ES-I3 (cell line): Measurements from ENCODE around the gene SETBP1.

Source experiments
- H3K36me3 ChIP-seq: 2 replicates; pipeline ENCODE4 v1.6.1; 2013; ENCODE audit warnings: mild to moderate bottlenecking, low read length, control low read depth, moderate library complexity; ENCODE audit not compliant: insufficient read depth
- H3K4me1 ChIP-seq: 2 replicates; pipeline ENCODE4 v1.6.1; 2013; ENCODE audit warnings: mild to moderate bottlenecking, control low read depth, low read length; ENCODE audit not compliant: insufficient read depth
- H3K9ac ChIP-seq: 2 replicates; pipeline ENCODE4 v1.6.1; 2013; ENCODE audit warnings: low read depth, mild to moderate bottlenecking, low read length, moderate library complexity
- H3K9me3 ChIP-seq: 2 replicates; pipeline ENCODE4 v1.6.1; 2013; ENCODE audit warnings: mild to moderate bottlenecking, low read length, moderate library complexity; ENCODE audit not compliant: control insufficient read depth, insufficient read depth

Gene SETBP1

GRCh38 chr18:45084206-45084605 is 403.5 kb downstream of the SETBP1 start:
- Histone ChIP-seq H3K9me3 (no peaks in the 10 kb centered on the region), H3K36me3 (no peaks in the 10 kb centered on the region), H3K4me1 (peaks cover 7% of the 10 kb centered on the region), H3K9ac (no peak overlapping the region)

DNA sequence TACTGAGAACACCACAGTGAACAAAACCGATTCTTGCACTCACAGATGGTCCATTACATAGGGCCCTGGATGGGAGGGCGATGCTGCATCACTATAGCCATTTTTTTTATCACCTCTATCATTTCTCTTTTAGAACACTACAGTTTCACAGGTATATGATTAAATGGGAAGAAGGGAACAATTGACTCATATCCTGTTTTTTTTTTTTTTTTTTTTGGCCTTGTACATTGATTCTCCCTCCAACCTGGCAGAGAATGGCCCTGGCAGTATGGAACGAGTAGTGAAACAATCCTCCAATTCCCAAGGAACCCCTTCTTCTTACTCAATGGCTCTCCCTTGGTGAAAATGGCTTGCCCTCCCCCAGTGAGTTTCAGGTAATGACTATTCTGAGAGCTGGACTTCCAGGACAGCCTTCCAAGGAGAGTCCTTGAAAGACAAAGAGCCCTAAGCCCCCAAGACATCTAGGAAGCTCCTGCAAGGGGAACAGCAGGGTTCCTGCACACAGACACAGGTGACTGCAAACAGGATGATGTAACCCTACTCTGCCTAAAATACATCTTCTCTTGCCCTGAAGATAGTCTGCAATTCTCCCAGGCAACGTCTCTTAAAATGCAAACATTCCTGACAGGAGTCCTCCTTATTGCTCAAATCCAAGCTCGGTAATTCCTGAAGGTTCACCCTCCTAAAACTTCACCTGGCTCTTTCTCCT is 405.4 kb downstream of the SETBP1 start:
- no peak overlapping the region for H3K9ac ChIP-seq
- H3K4me1 ChIP-seq = peaks cover 7% of the 10 kb centered on the region
- H3K9me3 ChIP-seq = no peaks in the 10 kb centered on the region
- no peaks in the 10 kb centered on the region for H3K36me3 ChIP-seq

DNA sequence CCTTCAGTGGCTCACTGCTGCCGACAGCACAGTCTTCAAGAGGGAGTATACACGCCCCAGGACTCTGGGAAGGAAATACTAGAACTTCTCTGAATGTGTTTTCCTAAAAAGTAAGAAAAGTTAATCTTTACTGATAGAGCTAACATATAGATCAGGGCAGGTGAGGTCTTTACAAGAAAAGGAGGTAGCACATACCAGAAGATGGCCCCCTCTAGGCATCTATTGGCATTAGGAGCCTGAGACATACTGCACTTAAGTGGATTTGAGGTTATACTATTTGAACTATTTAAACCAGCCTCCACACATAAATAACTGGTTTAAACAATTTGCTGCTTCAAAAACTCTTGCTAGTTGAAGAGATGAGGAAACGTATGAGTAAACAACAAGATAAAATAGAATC is 406.1 kb downstream of the SETBP1 start:
- H3K36me3 ChIP-seq = no peaks in the 10 kb centered on the region
- peaks cover 7% of the 10 kb centered on the region for H3K4me1 ChIP-seq
- no peak overlapping the region for H3K9ac ChIP-seq
- no peaks in the 10 kb centered on the region for H3K9me3 ChIP-seq

GRCh38 chr18:45090526-45091140 is 409.9 kb downstream of the SETBP1 start:
- H3K9me3 ChIP-seq = no peaks in the 10 kb centered on the region
- no peak overlapping the region for H3K9ac ChIP-seq
- no peaks in the 10 kb centered on the region for H3K36me3 ChIP-seq
- peaks cover 7% of the 10 kb centered on the region for H3K4me1 ChIP-seq

DNA sequence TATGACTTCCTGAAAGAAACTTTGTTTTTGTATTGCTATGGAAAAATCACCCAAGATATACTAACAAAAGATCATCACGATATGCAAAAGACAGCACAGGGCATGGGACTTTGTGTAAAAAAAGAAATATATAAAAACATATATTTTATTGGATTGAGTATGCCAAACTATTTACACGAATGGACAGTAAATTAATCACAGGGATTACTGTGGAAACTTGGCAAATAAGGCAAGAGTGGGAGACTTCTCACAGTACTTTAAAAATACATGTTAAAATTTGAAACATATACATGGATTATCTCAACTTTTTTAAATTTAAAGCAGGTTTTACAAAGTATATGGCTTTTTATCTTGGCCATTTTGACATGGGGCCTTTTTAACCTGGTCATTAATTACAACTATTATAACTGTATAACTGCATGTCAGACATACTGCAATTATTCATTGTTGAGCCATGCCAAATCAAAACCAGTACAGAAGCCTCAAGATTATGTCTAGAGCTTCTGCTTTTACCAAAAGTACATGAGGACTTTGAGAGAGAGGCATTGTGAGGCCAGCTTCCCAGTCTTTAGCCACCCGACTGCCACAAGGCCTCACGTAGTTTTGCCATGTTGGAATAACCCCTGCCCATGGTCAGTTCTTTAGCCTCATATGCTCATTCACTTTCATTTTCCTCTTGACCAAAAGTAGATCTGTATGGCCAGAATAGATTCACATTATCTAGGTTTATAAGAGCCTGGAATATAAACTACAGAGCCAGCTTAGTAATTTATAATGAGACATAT is 419.8 kb downstream of the SETBP1 start:
- Histone ChIP-seq H3K9me3 (no peaks in the 10 kb centered on the region), H3K9ac (no peak overlapping the region), H3K4me1 (no peaks in the 10 kb centered on the region; the same call in 1 of the 2 replicates), H3K36me3 (no peaks in the 10 kb centered on the region)

GRCh38 chr18:45102126-45102525 is 421.4 kb downstream of the SETBP1 start:
- Histone ChIP-seq H3K36me3 (no peaks in the 10 kb centered on the region), H3K4me1 (no peaks in the 10 kb centered on the region; the same call in 1 of the 2 replicates), H3K9me3 (no peaks in the 10 kb centered on the region), H3K9ac (no peak overlapping the region)

DNA sequence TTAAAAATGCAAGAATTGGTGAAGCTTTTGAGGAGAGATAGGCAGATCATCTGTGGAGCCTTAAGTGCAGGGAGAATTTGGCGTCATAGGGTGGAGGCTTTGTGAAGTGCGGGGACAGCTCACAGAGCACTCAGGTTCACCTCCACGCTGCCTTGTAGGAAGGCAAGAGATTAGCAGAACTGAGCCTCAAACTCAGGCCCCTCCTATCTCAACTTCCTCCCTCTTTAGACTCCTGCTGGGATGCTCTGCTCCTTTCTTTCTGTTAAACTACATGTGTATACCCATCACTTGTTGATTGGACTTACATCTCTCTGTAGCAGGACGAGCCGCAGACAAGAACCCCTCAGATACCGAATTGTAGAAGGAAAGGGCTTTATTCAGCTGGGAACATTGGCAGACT is 422.2 kb downstream of the SETBP1 start:
- Histone ChIP-seq H3K4me1 (no peaks in the 10 kb centered on the region; the same call in 1 of the 2 replicates), H3K36me3 (no peaks in the 10 kb centered on the region), H3K9ac (no peak overlapping the region), H3K9me3 (no peaks in the 10 kb centered on the region)

GRCh38 chr18:45103319-45104048 is 422.8 kb downstream of the SETBP1 start:
- H3K9me3 ChIP-seq = no peaks in the 10 kb centered on the region
- no peaks in the 10 kb centered on the region; the same call in 1 of the 2 replicates for H3K4me1 ChIP-seq
- no peak overlapping the region for H3K9ac ChIP-seq
- H3K36me3 ChIP-seq = no peaks in the 10 kb centered on the region

DNA sequence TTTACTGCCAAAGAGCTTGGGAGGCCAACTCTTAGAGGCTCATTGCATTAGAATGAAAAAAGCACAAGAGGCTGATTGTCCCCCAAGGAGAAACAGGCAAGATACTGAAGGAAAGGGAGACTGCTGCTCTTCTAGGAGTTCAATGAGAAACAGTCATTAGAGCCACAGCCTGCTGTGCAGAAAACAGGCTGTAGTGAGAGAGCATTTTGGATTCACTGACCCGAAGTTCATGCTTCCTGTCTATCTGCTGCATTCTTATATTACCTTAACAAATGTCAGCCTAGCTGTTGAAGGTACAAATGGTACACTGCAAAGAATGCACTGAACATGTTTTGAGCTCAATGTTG is 423.3 kb downstream of the SETBP1 start:
- Histone ChIP-seq H3K4me1 (no peaks in the 10 kb centered on the region; the same call in 1 of the 2 replicates), H3K36me3 (no peaks in the 10 kb centered on the region), H3K9ac (no peak overlapping the region)

DNA sequence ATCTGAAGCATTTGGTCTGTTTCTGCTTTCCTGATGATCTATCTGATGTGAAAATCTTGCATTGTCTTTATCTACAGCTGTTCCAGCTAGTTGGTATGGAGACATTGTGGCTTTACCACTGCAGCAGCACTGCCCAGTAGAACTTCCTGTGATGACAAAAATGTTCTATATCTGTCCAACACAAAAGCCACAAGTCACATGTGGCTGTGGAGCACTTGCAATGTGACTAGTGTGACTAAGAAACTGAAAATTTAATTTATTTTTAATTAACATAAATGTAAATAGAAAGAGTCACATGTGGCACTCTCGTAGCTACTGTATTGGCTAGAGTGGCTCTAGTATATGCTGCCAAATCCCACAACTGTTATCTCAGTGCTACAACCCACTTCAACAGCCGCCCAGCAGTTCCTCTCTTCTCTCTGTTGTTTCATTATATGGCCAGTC is 425.7 kb downstream of the SETBP1 start:
- Histone ChIP-seq H3K36me3 (no peaks in the 10 kb centered on the region), H3K9me3 (no peaks in the 10 kb centered on the region), H3K9ac (no peak overlapping the region), H3K4me1 (no peaks in the 10 kb centered on the region; the same call in 1 of the 2 replicates)

More for the DNA sequence above, 423.3 kb downstream of the SETBP1 start:
- no peaks in the 10 kb centered on the region for H3K9me3 ChIP-seq

DNA sequence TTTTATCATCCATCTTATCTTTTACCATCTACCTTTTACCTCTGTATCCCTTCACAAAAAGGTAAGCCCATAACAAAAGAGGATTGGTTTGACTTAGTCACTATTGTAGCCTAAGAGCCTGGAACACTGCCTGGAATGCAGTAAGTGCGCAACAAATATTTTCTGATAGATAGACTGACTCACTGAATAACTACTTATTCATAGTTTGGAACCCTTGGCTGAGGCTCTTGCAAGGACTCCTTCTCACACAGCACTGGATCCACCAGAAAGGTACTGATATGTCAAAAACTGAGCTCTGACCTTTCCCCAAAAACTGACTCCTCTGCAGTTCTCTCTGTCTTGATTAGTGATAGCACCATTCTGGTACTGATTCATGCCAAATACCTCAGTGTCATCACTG is 426.7 kb downstream of the SETBP1 start:
- Histone ChIP-seq H3K9me3 (no peaks in the 10 kb centered on the region), H3K9ac (no peak overlapping the region), H3K4me1 (no peaks in the 10 kb centered on the region; the same call in 1 of the 2 replicates)

GRCh38 chr18:45108754-45109153 is 428.1 kb downstream of the SETBP1 start:
- Histone ChIP-seq H3K9ac (no peak overlapping the region), H3K4me1 (no peaks in the 10 kb centered on the region; the same call in 1 of the 2 replicates), H3K9me3 (no peaks in the 10 kb centered on the region), H3K36me3 (no peaks in the 10 kb centered on the region)

More for the DNA sequence above, 426.7 kb downstream of the SETBP1 start:
- H3K36me3 ChIP-seq = no peaks in the 10 kb centered on the region

GRCh38 chr18:45109271-45109670 is 428.6 kb downstream of the SETBP1 start:
- Histone ChIP-seq H3K36me3 (no peaks in the 10 kb centered on the region), H3K9me3 (no peaks in the 10 kb centered on the region), H3K4me1 (no peaks in the 10 kb centered on the region; the same call in 1 of the 2 replicates)

GRCh38 chr18:45109706-45110105 is 429.0 kb downstream of the SETBP1 start:
- H3K9ac ChIP-seq = no peak overlapping the region
- H3K9me3 ChIP-seq = no peaks in the 10 kb centered on the region
- no peaks in the 10 kb centered on the region for H3K36me3 ChIP-seq
- no peaks in the 10 kb centered on the region for H3K4me1 ChIP-seq

More at GRCh38 chr18:45109271-45109670, 428.6 kb downstream of the SETBP1 start:
- no peak overlapping the region for H3K9ac ChIP-seq
